HepG2 (cell line): ENCODE results near the gene OAS2.

Experiments
- GABPA ChIP-seq, 2 experiments: IDR thresholded peaks; 2 replicates each; pipeline ENCODE4 v1.6.1; 2011 to 2016; ENCODE audit warnings: low read depth in 2 of 2, low read length in 1 of 2, missing biosample characterization in 1 of 2, missing genetic modification characterization in 1 of 2
- POLR2A ChIP-seq, 2 experiments: IDR thresholded peaks; 2 replicates each; pipeline ENCODE4 v1.6.1; 2011; ENCODE audit warnings: low read depth in 2 of 2, low read length in 2 of 2, mild to moderate bottlenecking in 1 of 2, moderate library complexity in 1 of 2; ENCODE audit not compliant: insufficient read depth in 1 of 2
- RFX5 ChIP-seq: IDR thresholded peaks from 2 replicates; pipeline ENCODE4 v1.6.1; 2011; ENCODE audit warnings: low read depth, low read length, improper control_type of control experiment
- SMARCE1 ChIP-seq: fragments of 450-650 bp; IDR thresholded peaks from 2 replicates; pipeline ENCODE4 v1.6.1; 2017; ENCODE audit warnings: borderline replicate concordance
- SOX5 ChIP-seq: IDR thresholded peaks from 2 replicates; pipeline ENCODE4 v1.6.1; 2016; ENCODE audit warnings: borderline replicate concordance
- TF ChIP-seq, protein P1 (sequence below), 2 experiments: IDR thresholded peaks; 2 replicates each; pipeline ENCODE4 v1.6.1; 2011 to 2012; ENCODE audit warnings: low read length in 2 of 2, borderline replicate concordance in 1 of 2, low read depth in 1 of 2, mild to moderate bottlenecking in 1 of 2, moderate library complexity in 1 of 2
- TF ChIP-seq, protein P2 (sequence below): sonication (generic); formaldehyde crosslinking; conservative IDR thresholded peaks from 2 replicates; pipeline ENCODE4 v1.4.0; 2020; ENCODE audit warnings: missing genetic modification reagents
- TF ChIP-seq, protein P3 (sequence below): sonication (generic); formaldehyde crosslinking; IDR thresholded peaks from 2 replicates; pipeline ENCODE4 v1.4.0; 2020; ENCODE audit warnings: missing genetic modification reagents, borderline replicate concordance
- TF ChIP-seq, protein P4 (sequence below): sonication (generic); formaldehyde crosslinking; IDR thresholded peaks from 2 replicates; pipeline ENCODE4 v1.4.0; 2020; ENCODE audit warnings: mild to moderate bottlenecking, missing genetic modification reagents

DNA sequence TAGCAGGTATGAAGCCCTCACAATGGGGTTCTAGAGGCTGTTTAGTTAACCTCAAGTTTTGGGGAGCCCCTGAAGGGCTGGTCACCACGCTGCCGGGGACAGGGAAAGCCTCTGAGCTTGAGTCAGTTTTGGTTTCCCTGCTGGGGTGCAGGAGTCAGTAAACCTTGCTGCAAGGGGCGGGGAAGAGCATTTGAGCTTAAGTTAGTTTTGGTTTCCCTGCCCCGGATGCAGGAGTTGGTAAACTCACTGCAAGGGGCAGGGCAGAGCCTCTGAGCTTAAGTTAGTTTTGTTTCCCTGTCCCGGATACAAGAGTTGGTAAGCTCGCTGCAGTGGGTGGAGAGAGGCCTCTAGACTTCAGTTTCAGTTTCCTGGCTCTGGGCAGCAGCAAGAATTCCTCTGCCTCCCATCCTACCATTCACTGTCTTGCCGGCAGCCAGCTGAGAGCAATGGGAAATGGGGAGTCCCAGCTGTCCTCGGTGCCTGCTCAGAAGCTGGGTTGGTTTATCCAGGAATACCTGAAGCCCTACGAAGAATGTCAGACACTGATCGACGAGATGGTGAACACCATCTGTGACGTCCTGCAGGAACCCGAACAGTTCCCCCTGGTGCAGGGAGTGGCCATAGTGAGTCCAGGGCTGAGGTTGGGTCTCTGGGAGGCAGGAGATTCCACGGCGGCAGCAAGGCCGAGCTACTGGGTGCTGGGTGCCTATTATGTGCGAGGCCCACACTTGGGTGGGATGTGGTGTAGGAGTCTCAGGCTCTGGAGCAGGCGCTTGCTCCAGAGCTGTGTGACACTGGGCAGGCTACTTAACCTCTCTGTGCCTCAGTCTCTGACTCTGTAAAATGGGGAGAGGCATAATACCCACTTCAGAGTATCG, at the start of gene OAS2:
- TF ChIP-seq, protein P1, sequence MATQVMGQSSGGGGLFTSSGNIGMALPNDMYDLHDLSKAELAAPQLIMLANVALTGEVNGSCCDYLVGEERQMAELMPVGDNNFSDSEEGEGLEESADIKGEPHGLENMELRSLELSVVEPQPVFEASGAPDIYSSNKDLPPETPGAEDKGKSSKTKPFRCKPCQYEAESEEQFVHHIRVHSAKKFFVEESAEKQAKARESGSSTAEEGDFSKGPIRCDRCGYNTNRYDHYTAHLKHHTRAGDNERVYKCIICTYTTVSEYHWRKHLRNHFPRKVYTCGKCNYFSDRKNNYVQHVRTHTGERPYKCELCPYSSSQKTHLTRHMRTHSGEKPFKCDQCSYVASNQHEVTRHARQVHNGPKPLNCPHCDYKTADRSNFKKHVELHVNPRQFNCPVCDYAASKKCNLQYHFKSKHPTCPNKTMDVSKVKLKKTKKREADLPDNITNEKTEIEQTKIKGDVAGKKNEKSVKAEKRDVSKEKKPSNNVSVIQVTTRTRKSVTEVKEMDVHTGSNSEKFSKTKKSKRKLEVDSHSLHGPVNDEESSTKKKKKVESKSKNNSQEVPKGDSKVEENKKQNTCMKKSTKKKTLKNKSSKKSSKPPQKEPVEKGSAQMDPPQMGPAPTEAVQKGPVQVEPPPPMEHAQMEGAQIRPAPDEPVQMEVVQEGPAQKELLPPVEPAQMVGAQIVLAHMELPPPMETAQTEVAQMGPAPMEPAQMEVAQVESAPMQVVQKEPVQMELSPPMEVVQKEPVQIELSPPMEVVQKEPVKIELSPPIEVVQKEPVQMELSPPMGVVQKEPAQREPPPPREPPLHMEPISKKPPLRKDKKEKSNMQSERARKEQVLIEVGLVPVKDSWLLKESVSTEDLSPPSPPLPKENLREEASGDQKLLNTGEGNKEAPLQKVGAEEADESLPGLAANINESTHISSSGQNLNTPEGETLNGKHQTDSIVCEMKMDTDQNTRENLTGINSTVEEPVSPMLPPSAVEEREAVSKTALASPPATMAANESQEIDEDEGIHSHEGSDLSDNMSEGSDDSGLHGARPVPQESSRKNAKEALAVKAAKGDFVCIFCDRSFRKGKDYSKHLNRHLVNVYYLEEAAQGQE (IDR thresholded peaks at IDR 0.05; ENCODE audit: borderline replicate concordance in 1 of 2, low read depth in 1 of 2, low read length in 2 of 2) = no peak
- no peak for TF ChIP-seq SOX5 (CRISPR knock-in tag)
- TF ChIP-seq, protein P2, sequence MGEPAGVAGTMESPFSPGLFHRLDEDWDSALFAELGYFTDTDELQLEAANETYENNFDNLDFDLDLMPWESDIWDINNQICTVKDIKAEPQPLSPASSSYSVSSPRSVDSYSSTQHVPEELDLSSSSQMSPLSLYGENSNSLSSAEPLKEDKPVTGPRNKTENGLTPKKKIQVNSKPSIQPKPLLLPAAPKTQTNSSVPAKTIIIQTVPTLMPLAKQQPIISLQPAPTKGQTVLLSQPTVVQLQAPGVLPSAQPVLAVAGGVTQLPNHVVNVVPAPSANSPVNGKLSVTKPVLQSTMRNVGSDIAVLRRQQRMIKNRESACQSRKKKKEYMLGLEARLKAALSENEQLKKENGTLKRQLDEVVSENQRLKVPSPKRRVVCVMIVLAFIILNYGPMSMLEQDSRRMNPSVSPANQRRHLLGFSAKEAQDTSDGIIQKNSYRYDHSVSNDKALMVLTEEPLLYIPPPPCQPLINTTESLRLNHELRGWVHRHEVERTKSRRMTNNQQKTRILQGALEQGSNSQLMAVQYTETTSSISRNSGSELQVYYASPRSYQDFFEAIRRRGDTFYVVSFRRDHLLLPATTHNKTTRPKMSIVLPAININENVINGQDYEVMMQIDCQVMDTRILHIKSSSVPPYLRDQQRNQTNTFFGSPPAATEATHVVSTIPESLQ (CRISPR knock-in tag) = no peak
- TF ChIP-seq SMARCE1 = no peak
- TF ChIP-seq, protein P3, sequence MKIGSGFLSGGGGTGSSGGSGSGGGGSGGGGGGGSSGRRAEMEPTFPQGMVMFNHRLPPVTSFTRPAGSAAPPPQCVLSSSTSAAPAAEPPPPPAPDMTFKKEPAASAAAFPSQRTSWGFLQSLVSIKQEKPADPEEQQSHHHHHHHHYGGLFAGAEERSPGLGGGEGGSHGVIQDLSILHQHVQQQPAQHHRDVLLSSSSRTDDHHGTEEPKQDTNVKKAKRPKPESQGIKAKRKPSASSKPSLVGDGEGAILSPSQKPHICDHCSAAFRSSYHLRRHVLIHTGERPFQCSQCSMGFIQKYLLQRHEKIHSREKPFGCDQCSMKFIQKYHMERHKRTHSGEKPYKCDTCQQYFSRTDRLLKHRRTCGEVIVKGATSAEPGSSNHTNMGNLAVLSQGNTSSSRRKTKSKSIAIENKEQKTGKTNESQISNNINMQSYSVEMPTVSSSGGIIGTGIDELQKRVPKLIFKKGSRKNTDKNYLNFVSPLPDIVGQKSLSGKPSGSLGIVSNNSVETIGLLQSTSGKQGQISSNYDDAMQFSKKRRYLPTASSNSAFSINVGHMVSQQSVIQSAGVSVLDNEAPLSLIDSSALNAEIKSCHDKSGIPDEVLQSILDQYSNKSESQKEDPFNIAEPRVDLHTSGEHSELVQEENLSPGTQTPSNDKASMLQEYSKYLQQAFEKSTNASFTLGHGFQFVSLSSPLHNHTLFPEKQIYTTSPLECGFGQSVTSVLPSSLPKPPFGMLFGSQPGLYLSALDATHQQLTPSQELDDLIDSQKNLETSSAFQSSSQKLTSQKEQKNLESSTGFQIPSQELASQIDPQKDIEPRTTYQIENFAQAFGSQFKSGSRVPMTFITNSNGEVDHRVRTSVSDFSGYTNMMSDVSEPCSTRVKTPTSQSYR (CRISPR knock-in tag) = no peak
- TF ChIP-seq RFX5 = no peak
- TF ChIP-seq, protein P4, sequence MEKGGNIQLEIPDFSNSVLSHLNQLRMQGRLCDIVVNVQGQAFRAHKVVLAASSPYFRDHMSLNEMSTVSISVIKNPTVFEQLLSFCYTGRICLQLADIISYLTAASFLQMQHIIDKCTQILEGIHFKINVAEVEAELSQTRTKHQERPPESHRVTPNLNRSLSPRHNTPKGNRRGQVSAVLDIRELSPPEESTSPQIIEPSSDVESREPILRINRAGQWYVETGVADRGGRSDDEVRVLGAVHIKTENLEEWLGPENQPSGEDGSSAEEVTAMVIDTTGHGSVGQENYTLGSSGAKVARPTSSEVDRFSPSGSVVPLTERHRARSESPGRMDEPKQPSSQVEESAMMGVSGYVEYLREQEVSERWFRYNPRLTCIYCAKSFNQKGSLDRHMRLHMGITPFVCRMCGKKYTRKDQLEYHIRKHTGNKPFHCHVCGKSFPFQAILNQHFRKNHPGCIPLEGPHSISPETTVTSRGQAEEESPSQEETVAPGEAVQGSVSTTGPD (CRISPR knock-in tag) = no peak
- no peak for TF ChIP-seq POLR2A (IDR thresholded peaks at IDR 0.05; ENCODE audit: insufficient read depth in 1 of 2, low read depth in 2 of 2, low read length in 2 of 2)
- TF ChIP-seq GABPA (IDR thresholded peaks at IDR 0.05; ENCODE audit: low read depth, low read length) = no peak
- no peak for TF ChIP-seq GABPA (CRISPR knock-in tag; IDR thresholded peaks at IDR 0.05; ENCODE audit: low read depth)
